ENCODE data around the gene TEX261. TPM values are rescaled to one million over a fixed set of nuclear protein-coding genes. Genes with fewer than 3 reads are reported as not detected.
"Not testable (repeated sequence)": the region's sequence is repeated elsewhere in the genome, so short reads cannot be mapped to it uniquely, and the experiment has no call there.

Gene TEX261
- 63.3 TPM for total RNA-seq

GRCh38 chr2:70994699-70995425, at the start of gene TEX261:
Gene TEX261, minus strand, starts transcription at chr2:70994873. Its CDS starts 116 bp downstream, at chr2:70994757.
- DNase-seq = peak; percentile 92

- DNase-seq = no peak
These were observed 49.1 kb upstream of the TEX261 start for GRCh38 chr2:71043531-71044407.

GRCh38 chr2:71042287-71042686, 47.6 kb upstream of the TEX261 start:
- no peak for DNase-seq

GRCh38 chr2:71036296-71036695, 41.6 kb upstream of the TEX261 start:
- DNase-seq = not testable (repeated sequence)

- DNase-seq = peak; percentile 30
These were observed 29.0 kb upstream of the TEX261 start for GRCh38 chr2:71023553-71024243.

- DNase-seq = not testable (repeated sequence)
These were observed 26.7 kb upstream of the TEX261 start for GRCh38 chr2:71021394-71021793.

GRCh38 chr2:71019989-71020388, 25.3 kb upstream of the TEX261 start:
- not testable (repeated sequence) for DNase-seq

GRCh38 chr2:71018625-71019024, 24.0 kb upstream of the TEX261 start:
- no peak for DNase-seq

- DNase-seq = not testable (repeated sequence)
These were observed 17.1 kb upstream of the TEX261 start for GRCh38 chr2:71011786-71012185.

GRCh38 chr2:71008342-71008741, 13.7 kb upstream of the TEX261 start:
- DNase-seq = no peak

GRCh38 chr2:71006955-71007799, 12.5 kb upstream of the TEX261 start:
- DNase-seq = no peak

- DNase-seq = no peak
These were observed 11.7 kb upstream of the TEX261 start for GRCh38 chr2:71006323-71006722.

- DNase-seq = no peak
These were observed 10.9 kb upstream of the TEX261 start for GRCh38 chr2:71005271-71006202.

- no peak for DNase-seq
These were observed 10.2 kb upstream of the TEX261 start for GRCh38 chr2:71004857-71005256.

GRCh38 chr2:71003966-71004755, 9.5 kb upstream of the TEX261 start:
- DNase-seq = no peak

- DNase-seq = no peak
These were observed 8.7 kb upstream of the TEX261 start for GRCh38 chr2:71003396-71003795.

GRCh38 chr2:71001981-71002570, 7.4 kb upstream of the TEX261 start:
- DNase-seq = no peak

- DNase-seq = no peak
These were observed 6.9 kb upstream of the TEX261 start for GRCh38 chr2:71001592-71001927.

GRCh38 chr2:71000780-71001591, 6.3 kb upstream of the TEX261 start:
- peak; percentile 67 for DNase-seq
